Mammary epithelial cell (primary cell): Measurements from ENCODE around the gene KRTAP9-9.

Experiments used
- CTCF ChIP-seq, 2 donors: IDR thresholded peaks in 1 of 2; conservative IDR thresholded peaks in 1 of 2; 2 replicates each; pipeline ENCODE4 v1.5.1; 2011 to 2012; ENCODE audit warnings: inconsistent platforms in 2 of 2, low read length in 2 of 2, mild to moderate bottlenecking in 2 of 2, control low read depth in 1 of 2, low read depth in 1 of 2; ENCODE audit not compliant: insufficient read depth in 1 of 2; ENCODE audit errors: extremely low read depth in 1 of 2
- EZH2 ChIP-seq: IDR thresholded peaks from 2 replicates; pipeline ENCODE4 v1.6.1; 2012; ENCODE audit warnings: low read length, inconsistent platforms, borderline replicate concordance

DNA sequence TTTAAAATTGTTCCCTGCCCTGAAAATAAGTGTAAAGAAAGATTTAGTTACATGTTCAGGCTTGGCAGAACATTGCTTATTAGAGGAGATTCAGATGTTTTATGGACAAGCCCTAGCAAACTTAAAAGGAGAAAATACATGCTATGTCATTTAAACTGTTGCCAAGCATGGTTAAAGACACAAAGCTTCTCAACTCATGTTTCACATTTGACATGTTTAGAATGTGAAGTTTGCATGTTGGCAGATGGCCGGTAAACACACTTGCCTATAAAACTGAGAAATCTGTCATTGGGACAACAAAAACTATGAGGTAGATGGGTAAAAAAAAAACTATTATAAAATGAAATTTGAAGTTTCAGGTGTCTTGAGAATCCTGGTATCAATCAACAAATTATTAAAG is 41.7 kb downstream of the KRTAP9-9 start:
- TF ChIP-seq CTCF (conservative IDR thresholded peaks at IDR 0.05 in 1 of 2, IDR thresholded peaks at IDR 0.05 in 1 of 2; ENCODE audit: extremely low read depth in 1 of 2, insufficient read depth in 1 of 2, low read depth in 1 of 2, low read length in 2 of 2) (no peak), EZH2 (no peak)
